H1 (cell line): Measurements from ENCODE around the gene EMX1.

ENCODE experiments used
- ASH2L ChIP-seq: fragments of 200-600, 300-600 bp; sonication (generic); IDR thresholded peaks from one replicate; pipeline ENCODE4 v1.7.1; 2017; ENCODE audit warnings: low read length
- CHD1 ChIP-seq: IDR thresholded peaks from 2 replicates; pipeline ENCODE4 v1.6.1; 2012; ENCODE audit warnings: low read depth, low read length, improper control_type of control experiment
- CREB1 ChIP-seq: IDR thresholded peaks from 2 replicates; pipeline ENCODE4 v1.6.1; 2012; ENCODE audit warnings: inconsistent platforms
- EP300 ChIP-seq, 2 experiments: IDR thresholded peaks; 1 replicate in 1 of 2; 2 replicates in 1 of 2; pipeline ENCODE4 v1.6.1; 2011 to 2012; ENCODE audit warnings: low read depth in 2 of 2, low read length in 2 of 2, mild to moderate bottlenecking in 2 of 2, borderline replicate concordance in 1 of 2, inconsistent platforms in 1 of 2, moderate library complexity in 1 of 2
- NRF1 ChIP-seq: IDR thresholded peaks from 2 replicates; pipeline ENCODE4 v1.6.1; 2011; ENCODE audit warnings: mild to moderate bottlenecking, low read depth, low read length, improper control_type of control experiment
- POLR2A ChIP-seq, 2 experiments: IDR thresholded peaks; 1 replicate in 1 of 2; 2 replicates in 1 of 2; pipeline ENCODE4 v1.6.1; 2011; ENCODE audit warnings: low read depth in 2 of 2, low read length in 2 of 2, mild to moderate bottlenecking in 2 of 2; ENCODE audit errors: control extremely low read depth in 1 of 2
- SP1 ChIP-seq: IDR thresholded peaks from 2 replicates; pipeline ENCODE4 v1.6.1; 2011; ENCODE audit warnings: low read depth, low read length
- SRF ChIP-seq: IDR thresholded peaks from 2 replicates; pipeline ENCODE4 v1.6.1; 2011; ENCODE audit warnings: mild to moderate bottlenecking, low read depth, low read length, moderate library complexity
- TAF1 ChIP-seq: IDR thresholded peaks from 2 replicates; pipeline ENCODE4 v1.6.1; 2011; ENCODE audit warnings: mild to moderate bottlenecking, low read depth, low read length
- TCF12 ChIP-seq: IDR thresholded peaks from 2 replicates; pipeline ENCODE4 v1.6.1; 2011; ENCODE audit warnings: low read depth, mild to moderate bottlenecking, low read length
- YY1 ChIP-seq: IDR thresholded peaks from 2 replicates; pipeline ENCODE4 v1.6.1; 2011; ENCODE audit warnings: low read depth, mild to moderate bottlenecking, low read length
- TF ChIP-seq, protein P1 (sequence below), 3 experiments: IDR thresholded peaks; 1 replicate in 2 of 3; 2 replicates in 1 of 3; pipeline versions ENCODE4 v1.5.1 to v1.6.1; 2011; ENCODE audit warnings: low read length in 3 of 3, mild to moderate bottlenecking in 3 of 3, inconsistent platforms in 2 of 3, low read depth in 1 of 3, moderate library complexity in 1 of 3; ENCODE audit not compliant: insufficient read depth in 1 of 3; ENCODE audit errors: control extremely low read depth in 1 of 3

DNA sequence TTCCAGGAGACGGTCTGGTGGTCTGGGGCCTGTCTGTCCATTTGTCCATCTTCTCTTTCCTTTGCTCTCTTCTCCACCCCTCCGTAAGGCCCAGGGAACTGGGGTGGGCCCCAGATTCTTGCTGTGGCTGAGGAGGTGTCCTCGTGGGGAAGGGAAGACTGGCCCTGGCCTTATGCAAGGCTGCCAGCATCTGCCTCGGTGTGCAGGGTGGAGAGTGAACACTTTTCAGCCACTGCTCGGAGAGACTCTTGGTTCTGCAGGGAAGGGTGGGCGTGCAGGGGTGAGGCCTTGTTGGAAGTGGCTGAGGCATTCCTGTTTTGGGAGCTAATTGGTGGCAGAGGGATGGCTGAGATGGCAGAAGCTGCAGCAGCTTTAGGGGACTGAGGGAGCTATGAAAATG, 23.0 kb downstream of the EMX1 start:
- TF ChIP-seq CHD1 (no peak), EP300 (IDR thresholded peaks at IDR 0.05; ENCODE audit: borderline replicate concordance in 1 of 2, low read depth in 2 of 2, low read length in 2 of 2) (no peak), ASH2L (no peak), POLR2A (IDR thresholded peaks at IDR 0.05; ENCODE audit: control extremely low read depth in 1 of 2, low read depth in 2 of 2, low read length in 2 of 2) (no peak), NRF1 (no peak), SRF (no peak), TCF12 (no peak), CREB1 (no peak), YY1 (no peak), SP1 (no peak), TAF1 (no peak)
- TF ChIP-seq, protein P1, sequence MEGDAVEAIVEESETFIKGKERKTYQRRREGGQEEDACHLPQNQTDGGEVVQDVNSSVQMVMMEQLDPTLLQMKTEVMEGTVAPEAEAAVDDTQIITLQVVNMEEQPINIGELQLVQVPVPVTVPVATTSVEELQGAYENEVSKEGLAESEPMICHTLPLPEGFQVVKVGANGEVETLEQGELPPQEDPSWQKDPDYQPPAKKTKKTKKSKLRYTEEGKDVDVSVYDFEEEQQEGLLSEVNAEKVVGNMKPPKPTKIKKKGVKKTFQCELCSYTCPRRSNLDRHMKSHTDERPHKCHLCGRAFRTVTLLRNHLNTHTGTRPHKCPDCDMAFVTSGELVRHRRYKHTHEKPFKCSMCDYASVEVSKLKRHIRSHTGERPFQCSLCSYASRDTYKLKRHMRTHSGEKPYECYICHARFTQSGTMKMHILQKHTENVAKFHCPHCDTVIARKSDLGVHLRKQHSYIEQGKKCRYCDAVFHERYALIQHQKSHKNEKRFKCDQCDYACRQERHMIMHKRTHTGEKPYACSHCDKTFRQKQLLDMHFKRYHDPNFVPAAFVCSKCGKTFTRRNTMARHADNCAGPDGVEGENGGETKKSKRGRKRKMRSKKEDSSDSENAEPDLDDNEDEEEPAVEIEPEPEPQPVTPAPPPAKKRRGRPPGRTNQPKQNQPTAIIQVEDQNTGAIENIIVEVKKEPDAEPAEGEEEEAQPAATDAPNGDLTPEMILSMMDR (IDR thresholded peaks at IDR 0.05; ENCODE audit: control extremely low read depth in 1 of 3, insufficient read depth in 1 of 3, low read depth in 1 of 3, low read length in 3 of 3), result no peak
